ENCODE data around the gene KATNBL1.

DNA sequence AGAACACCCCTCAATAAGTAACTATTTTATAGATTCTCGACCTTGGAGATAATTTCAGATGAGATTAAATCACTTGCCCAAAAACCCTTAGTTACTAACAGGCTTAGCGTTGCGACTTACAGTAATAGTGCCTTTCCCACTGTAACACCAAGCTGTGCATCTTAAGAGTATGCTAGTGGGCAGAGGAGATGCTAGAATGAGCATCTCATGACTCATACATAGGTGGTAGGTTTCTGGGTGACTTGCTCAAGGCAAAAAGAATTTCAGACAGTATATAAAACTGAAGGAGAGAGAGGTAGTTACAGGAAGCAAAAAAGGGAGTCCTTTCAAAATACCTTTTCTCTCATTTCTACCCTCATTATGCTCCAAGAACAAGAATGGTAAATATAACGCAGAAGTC, 3.9 kb downstream of the KATNBL1 start:
- TF ChIP-seq, protein P1, sequence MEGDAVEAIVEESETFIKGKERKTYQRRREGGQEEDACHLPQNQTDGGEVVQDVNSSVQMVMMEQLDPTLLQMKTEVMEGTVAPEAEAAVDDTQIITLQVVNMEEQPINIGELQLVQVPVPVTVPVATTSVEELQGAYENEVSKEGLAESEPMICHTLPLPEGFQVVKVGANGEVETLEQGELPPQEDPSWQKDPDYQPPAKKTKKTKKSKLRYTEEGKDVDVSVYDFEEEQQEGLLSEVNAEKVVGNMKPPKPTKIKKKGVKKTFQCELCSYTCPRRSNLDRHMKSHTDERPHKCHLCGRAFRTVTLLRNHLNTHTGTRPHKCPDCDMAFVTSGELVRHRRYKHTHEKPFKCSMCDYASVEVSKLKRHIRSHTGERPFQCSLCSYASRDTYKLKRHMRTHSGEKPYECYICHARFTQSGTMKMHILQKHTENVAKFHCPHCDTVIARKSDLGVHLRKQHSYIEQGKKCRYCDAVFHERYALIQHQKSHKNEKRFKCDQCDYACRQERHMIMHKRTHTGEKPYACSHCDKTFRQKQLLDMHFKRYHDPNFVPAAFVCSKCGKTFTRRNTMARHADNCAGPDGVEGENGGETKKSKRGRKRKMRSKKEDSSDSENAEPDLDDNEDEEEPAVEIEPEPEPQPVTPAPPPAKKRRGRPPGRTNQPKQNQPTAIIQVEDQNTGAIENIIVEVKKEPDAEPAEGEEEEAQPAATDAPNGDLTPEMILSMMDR (IDR thresholded peaks at IDR 0.05): no peak
- TF ChIP-seq POLR2A (IDR thresholded peaks at IDR 0.05; ENCODE audit: low read depth): no peak
